GM19395 (cell line): ENCODE data around the gene FLT4.

ENCODE experiments used
- ATAC-seq: cut with Tn5 transposase; IDR thresholded peaks from one replicate; pipeline ENCODE4 v1.9.1; 2021; ENCODE audit warnings: mild to moderate bottlenecking, moderate library complexity; ENCODE audit not compliant: unreplicated experiment

Gene FLT4

GRCh38 chr5:180628211-180628610 lies 21.2 kb downstream of the FLT4 start:
- ATAC-seq: no peak

GRCh38 chr5:180627386-180628120 lies 21.8 kb downstream of the FLT4 start:
- ATAC-seq: no peak

GRCh38 chr5:180626661-180627385 lies 22.6 kb downstream of the FLT4 start:
- no peak for ATAC-seq

- no peak for ATAC-seq
Measured at GRCh38 chr5:180625791-180626660, 23.4 kb downstream of the FLT4 start.

- ATAC-seq: no peak
Measured at GRCh38 chr5:180625125-180625790, 24.1 kb downstream of the FLT4 start.

GRCh38 chr5:180624587-180624986 lies 24.8 kb downstream of the FLT4 start:
- no peak for ATAC-seq

- ATAC-seq: no peak
Measured at GRCh38 chr5:180623844-180624243, 25.6 kb downstream of the FLT4 start.

- no peak for ATAC-seq
Measured at GRCh38 chr5:180623411-180623834, 26.0 kb downstream of the FLT4 start.

GRCh38 chr5:180622910-180623309 lies 26.5 kb downstream of the FLT4 start:
- no peak for ATAC-seq

- ATAC-seq: no peak
Measured at GRCh38 chr5:180621311-180621710, 28.1 kb downstream of the FLT4 start.

GRCh38 chr5:180620014-180620413 lies 29.4 kb downstream of the FLT4 start:
- no peak for ATAC-seq

- ATAC-seq: no peak
Measured at GRCh38 chr5:180619563-180619915, 29.9 kb downstream of the FLT4 start.

GRCh38 chr5:180618829-180619562 lies 30.4 kb downstream of the FLT4 start:
- no peak for ATAC-seq

GRCh38 chr5:180618487-180618828 lies 30.9 kb downstream of the FLT4 start:
- no peak for ATAC-seq

- ATAC-seq: no peak
Measured at GRCh38 chr5:180613814-180614188, 35.6 kb downstream of the FLT4 start.

GRCh38 chr5:180613188-180613813 lies 36.1 kb downstream of the FLT4 start:
- ATAC-seq: no peak

- ATAC-seq: no peak
Measured at GRCh38 chr5:180612683-180613082, 36.7 kb downstream of the FLT4 start.

GRCh38 chr5:180611140-180611850 lies 38.1 kb downstream of the FLT4 start:
- no peak for ATAC-seq

- ATAC-seq: no peak
Measured at GRCh38 chr5:180609817-180610550, 39.4 kb downstream of the FLT4 start.
